NCI-H187 (cell line): ENCODE measurements around the gene MMEL1.
"Not testable (repeated sequence)": the region's sequence is repeated elsewhere in the genome, so short reads cannot be mapped to it uniquely, and the experiment has no call there.

Source experiments
- DNase-seq, 2 experiments: peaks; one replicate each; lab custom pipeline; 2025; lab: John Stamatoyannopoulos, UW

The MMEL1 gene, protein sequence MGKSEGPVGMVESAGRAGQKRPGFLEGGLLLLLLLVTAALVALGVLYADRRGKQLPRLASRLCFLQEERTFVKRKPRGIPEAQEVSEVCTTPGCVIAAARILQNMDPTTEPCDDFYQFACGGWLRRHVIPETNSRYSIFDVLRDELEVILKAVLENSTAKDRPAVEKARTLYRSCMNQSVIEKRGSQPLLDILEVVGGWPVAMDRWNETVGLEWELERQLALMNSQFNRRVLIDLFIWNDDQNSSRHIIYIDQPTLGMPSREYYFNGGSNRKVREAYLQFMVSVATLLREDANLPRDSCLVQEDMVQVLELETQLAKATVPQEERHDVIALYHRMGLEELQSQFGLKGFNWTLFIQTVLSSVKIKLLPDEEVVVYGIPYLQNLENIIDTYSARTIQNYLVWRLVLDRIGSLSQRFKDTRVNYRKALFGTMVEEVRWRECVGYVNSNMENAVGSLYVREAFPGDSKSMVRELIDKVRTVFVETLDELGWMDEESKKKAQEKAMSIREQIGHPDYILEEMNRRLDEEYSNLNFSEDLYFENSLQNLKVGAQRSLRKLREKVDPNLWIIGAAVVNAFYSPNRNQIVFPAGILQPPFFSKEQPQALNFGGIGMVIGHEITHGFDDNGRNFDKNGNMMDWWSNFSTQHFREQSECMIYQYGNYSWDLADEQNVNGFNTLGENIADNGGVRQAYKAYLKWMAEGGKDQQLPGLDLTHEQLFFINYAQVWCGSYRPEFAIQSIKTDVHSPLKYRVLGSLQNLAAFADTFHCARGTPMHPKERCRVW

DNA sequence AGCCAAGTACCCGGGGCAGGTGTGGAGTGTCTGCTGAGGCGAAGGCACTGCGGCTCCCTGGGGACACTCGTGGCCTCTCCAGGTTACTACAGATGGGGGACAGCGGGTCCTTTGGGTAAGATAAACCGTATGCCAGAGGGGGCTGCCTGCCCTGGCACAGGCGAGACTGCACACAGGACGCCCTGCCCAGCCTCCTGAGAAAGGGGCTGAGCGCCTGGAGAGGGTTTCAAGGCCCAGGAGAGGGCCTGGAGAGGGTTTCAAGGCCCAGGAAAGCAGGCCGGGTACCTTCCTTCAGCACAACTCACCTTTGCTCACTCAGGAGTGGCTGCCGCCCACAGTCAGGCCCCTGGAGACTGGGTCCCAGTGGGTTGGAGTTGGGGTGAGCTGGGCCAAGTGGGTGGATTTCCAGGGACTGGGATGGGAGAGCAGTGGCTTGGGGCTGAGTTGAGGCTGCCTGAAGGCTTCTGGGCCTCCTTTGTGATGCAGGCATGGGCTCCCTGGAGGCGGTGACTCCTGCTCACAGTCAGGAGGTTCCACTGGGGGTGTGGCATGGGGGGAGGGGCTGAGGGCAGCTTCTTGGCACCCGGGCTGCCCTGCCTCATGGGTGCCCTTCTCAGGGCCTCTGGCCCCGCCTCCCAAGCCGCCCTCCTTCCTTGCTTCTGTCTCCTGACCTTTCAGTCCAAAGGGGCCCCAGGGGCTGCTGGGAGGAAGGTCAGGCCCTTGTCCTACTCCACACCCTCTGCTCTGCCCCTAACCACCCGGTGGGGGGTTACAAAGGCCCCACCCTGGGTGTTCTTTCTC is at the start of gene MMEL1:
MMEL1 (minus strand) TSS at position 456 of the 801 bp plus-strand sequence. CDS start 3,532 bp downstream, outside the sequence.
- no peak for DNase-seq

DNA sequence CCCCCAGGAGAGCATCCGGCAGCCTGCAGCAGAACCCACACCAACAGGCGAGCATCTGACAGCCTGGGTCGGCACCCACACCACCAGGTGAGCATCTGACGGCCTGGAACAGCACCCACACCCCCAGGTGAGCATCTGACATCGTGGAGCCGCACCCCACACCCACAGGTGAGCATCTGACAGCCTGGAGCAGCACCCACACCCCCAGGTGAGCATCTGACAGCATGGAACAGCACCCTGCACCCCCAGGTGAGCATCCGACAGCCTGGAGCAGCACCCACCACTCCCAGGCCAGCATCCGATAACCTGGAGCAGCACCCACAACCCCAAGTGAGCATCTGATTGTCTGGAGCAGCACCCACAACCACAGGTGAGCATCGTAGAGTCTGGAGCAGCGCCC is 43.9 kb upstream of the MMEL1 start:
- not testable (repeated sequence) for DNase-seq

DNA sequence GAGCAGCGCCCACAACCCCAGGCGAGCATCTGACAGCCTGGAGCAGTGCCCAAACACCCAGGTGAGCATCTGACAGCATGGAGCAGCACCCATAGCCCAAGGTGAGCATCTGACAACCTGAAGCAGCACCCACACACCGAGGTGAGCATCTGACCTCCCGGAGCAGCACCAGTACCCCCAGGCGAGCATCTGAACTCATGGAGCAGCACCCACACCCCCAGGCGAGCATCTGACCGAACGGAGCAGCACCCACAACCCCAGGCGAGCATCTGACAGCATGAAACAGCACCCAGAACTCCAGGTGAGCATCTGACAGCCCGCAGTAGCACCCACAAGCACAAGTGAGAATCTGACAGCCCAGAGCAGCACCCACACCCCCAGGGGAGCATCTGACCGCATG is 38.8 kb upstream of the MMEL1 start:
- not testable (repeated sequence) for DNase-seq

DNA sequence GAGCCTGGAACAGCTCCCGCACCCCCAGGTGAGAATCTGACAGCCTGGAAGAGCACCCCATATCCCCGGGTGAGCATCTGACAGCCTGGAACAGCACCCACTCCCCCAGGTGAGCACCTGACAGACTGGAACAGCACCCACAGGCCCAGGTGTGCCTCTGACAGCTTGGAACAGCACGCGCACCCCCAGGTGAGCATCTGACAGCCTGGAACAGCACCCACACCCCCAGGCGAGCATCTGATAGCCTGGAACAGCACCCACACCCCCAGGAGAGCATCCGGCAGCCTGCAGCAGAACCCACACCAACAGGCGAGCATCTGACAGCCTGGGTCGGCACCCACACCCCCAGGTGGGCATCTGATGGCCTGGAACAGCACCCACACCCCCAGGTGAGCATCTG is 27.0 kb upstream of the MMEL1 start:
- DNase-seq = not testable (repeated sequence)

DNA sequence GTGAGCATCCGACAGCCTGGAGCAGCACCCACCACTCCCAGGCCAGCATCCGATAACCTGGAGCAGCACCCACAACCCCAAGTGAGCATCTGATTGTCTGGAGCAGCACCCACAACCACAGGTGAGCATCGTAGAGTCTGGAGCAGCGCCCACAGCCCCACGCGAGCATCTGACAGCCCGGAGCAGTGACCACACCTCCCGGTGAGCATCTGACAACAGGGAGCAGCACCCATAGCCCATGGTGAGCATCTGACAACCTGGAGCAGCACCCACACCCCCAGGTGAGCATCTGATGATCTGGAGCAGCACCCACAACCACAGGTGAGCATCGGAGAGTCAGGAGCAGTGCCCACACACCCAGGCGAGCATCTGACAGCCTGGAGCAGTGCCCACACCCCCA is 25.1 kb upstream of the MMEL1 start:
- DNase-seq = not testable (repeated sequence)

DNA sequence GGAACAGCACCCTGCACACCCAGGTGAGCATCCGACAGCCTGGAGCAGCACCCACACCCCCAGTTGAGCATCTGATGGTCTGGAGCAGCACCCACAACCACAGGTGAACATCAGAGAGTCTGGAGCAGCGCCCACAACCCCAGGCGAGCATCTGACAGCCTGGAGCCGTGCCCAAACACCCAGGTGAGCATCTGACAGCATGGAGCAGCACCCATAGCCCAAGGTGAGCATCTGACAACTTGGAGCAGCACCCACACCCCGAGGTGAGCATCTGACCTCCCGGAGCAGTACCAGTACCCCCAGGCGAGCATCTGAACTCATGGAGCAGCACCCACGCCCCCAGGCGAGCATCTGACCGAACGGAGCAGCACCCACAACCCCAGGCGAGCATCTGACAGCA is 24.3 kb upstream of the MMEL1 start:
- not testable (repeated sequence) for DNase-seq

DNA sequence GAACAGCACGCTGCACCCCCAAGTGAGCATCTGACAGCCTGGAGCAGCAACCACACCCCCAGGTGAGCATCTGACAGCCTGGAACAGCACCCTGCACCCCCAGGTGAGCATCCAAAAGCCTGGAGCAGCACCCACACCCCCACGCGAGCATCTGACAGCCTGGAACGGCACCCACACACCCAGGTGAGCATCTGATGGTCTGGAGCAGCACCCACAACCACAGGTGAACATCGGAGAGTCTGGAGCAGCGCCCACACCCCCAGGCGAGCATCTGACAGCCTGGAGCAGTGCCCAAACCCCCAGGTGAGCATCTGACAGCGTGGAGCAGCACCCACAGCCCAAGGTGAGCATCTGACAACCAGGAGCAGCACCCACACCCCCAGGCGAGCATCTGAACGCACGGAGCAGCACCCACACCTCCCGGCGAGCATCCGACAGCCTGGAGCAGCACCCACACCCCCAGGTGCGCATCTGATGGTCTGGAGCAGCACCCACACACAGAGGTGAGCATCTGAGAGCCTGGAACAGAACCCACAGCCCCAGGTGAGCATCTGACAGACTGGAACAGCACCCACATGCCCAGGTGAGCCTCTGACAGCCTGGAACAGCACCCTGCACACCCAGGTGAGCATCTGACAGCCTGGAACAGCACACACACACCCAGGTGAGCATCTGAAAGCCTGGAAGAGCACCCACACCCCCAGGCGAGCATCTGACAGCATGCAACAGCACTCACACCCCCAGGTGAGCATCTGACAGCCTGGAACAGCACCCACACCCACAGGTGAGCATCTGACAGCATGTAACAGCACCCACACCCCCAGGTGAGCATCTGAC is 23.0 kb upstream of the MMEL1 start:
- DNase-seq = not testable (repeated sequence)

DNA sequence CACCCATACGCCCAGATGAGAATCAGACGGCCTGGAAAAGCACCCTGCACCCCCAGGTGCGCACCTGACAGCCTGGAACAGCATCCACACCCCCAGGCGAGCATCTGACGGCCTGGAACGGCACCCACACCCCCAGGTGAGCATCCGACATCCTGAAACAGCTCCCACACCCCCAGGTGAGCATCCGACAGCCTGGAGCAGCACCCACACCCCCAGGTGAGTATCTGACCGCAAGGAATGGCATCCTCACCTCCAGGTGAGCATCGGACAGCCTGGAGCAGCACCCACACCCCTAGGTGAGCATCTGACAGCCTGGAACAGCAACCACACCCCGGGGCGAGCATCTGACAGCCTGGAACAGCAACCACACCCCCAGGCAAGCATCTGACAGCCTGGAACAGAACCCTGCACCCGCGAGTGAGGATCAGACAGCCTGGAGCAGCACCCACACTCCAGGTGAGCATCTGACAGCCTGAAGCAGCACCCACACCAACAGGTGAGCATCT is 21.7 kb upstream of the MMEL1 start:
- not testable (repeated sequence) for DNase-seq

DNA sequence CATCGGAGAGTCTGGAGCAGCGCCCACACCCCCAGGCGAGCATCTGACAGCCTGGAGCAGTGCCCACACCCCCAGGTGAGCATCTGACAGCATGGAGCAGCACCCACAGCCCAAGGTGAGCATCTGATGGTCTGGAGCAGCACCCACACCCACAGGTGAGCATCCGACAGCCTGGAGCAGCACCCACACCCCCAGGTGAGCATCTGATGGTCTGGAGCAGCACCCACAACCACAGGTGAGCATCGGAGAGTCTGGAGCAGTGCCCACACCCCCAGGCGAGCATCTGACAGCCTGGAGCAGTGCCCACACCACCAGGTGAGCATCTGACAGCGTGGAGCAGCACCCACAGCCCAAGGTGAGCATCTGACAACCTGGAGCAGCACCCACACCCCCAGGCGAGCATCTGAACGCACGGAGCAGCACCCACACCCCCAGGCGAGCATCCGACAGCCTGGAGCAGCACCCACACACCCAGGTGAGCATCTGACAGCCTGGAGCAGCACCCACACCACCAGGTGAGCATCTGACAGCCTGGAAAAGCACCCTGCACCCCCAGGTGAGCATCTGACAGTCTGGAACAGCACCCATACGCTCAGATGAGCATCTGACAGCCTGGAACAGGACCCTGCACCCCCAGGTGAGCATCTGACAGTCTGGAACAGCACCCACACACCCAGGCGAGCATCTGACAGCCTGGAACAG is 21.1 kb upstream of the MMEL1 start:
- DNase-seq = not testable (repeated sequence)

DNA sequence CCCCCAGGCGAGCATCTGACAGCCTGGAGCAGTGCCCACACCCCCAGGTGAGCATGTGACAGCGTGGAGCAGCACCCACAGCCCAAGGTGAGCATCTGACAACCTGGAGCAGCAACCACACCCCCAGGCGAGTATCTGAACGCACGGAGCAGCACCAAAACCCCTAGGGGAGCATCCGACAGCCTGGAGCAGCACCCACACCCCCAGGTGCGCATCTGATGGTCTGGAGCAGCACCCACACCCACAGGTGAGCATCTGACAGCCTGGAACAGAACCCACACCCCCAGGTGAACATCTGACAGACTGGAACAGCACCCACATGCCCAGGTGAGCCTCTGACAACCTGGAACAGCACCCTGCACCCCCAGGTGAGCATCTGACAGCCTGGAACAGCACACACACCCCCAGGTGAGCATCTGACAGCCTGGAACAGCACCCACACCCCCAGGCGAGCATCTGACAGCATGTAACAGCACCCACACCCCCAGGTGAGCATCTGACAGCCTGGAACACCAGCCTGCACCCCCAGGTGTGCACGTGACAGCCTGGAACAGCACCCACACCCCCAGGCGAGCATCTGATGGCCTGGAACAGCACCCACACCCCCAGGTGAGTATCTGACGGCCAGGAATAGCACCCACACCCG is 20.2 kb upstream of the MMEL1 start:
- not testable (repeated sequence) for DNase-seq

DNA sequence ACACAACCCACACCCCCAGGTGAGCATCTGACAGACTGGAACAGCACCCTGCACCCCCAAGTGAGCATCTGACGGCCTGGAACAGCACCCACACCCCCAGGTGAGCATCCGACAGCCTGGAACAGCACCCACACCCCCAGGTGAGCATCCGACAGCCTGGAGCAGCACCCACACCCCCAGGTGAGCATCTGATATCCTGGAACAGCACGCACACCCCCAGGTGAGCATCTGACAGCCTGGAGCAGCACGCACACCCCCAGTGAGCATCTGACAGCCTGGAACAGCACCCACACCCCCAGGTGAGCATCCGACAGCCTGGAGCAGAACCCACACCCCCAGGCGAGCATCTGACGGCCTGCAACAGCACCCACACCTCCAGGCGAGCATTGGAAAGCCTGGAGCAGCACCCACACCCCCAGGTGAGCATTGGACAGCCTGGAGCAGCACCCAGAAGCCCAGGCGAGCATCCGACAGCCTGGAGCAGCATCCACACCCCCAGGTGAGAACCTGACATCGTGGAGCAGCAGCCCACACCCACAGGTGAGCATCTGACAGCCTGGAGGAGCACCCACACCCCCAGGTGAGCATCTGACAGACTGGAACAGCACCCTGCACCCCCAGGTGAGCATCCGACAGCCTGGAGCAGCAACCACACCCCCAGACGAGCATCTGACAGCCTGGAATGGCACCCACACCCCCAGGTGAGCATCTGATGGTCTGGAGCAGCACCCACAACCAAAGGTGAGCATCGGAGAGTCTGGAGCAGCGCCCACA is 19.5 kb upstream of the MMEL1 start:
- DNase-seq = not testable (repeated sequence)

DNA sequence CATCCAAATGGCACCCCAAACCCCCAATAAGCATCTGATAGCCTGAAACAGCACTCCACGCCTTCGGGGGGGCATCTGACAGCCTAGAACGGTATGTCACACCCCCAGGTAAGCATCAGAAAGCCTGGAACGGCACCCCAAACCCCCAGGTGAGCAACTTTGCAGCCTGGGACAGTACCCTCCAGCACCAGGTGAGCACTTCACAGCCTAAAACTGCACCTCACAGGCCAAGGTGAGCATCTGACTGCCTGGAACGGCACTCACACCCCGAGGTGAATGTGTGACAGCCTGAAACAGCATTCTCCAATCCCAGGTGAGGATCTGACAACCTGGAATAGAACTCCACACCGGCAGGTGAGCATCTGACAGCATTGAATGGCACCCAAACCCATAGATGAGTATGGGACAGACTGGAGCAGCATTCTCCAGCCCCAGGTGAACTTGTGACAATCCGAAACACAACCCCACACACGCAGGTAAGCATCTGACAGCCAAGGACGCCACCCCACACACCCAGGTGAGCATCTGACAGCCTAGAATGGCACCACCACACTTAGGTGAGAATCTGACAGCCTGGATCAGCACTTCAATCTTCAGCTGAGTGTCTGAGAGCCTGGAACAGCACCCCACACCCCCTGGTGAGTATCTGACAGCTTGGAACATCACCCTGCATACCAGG is 18.3 kb upstream of the MMEL1 start:
- no peak for DNase-seq

DNA sequence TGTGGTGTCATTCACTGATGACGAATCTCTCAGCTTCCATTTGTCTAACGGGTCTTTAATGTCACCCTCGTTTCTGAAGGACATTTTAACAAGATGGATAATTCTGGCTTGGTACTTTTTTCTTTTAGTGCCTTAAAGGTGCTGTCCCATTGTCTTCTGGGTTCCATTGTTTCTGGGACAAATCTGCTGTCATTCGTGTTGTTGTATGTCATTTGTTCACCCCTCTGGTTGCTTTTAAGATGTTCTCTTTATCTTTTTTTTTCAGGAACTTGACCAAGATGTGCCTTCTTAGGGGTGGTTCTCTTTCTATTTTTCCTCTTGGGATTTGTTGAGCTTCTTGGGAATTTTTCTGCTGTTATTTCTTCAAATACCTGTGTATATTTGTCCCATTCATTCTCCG is 14.0 kb upstream of the MMEL1 start:
- no peak for DNase-seq

DNA sequence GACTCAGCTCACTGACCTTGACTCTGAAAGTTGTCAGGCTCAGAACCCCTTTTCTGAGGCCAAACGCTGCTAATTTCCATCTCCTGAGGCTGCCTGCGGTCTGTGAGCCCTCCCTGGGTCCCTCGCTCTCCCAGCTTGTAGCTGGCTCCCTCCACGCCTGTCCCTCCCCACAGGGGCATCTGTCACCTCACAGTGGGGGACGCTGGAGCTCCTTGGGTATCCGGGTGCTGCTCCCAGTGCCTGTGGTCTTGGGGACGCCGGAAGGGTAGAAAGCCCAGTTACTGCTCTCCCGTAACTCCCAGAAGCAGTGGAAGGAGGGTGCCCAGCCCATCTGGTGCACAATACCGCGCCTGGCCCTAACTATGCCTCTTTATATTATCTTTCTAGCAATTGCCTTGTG is 13.0 kb upstream of the MMEL1 start:
- DNase-seq = no peak

DNA sequence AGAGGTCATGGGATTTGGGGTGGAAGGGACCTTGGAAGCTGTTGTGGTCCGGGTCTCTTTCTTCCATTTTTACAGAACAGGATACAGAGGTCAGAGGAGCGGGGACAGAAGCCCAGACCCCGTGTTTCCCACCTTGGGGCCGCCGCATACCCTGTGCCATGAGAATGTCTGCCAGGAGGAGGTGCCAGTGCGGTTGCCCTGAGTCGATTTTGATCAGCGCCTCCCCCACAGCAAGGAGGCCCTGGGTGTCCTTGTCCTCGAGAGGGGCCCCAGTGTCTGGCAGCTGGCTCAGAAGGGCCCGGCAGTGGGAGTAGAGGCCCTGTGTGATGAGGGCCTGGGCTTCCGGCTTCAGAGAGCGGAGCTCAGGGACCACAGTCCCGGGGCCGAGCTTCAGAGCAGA is 12.3 kb upstream of the MMEL1 start:
- DNase-seq = no peak

DNA sequence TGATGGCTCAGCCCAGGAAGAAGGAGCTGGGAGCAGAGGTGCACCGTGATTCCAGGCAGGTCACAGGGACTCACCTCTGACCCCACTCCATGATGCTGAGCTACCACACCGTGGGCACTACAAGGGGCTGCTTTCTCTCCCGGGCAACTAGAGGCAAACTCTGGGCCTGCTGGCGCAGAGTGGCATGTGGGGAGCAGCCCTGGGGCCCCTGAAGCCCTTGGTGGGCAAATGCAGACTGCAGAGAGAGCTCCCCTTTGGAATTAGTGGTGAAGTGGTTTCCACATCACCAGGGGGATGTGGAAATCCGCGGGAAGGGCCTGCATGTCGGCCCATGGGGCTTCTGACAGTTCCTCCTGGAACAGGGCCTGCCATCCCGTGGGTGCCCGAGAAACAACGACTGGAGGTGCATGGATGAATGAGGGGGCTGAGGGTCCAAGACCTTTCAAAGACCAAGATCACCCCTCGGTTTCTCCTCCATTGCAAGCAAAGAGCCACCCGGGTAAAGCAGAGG is 11.8 kb upstream of the MMEL1 start:
- no peak for DNase-seq

DNA sequence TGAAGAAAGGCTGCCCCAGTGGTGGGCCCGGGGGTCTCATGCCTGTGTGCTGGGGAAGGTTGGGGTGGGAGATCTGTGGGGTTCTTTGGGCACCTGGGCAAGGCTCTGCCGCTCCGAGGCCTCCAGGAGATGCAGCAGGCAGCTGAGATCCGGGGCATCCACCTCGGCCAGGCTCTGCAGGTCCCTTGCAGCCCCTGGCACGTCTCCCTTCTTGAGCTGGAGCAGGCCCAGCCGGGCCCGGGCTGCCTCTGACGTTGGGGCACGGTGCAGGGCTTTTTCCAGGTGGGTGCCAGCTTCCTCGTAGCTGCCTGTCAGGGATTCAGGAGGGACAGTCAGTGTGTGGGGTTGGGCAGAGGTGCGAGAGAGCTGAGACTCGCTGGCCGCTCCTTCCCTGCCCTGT is 11.4 kb upstream of the MMEL1 start:
- DNase-seq = no peak

DNA sequence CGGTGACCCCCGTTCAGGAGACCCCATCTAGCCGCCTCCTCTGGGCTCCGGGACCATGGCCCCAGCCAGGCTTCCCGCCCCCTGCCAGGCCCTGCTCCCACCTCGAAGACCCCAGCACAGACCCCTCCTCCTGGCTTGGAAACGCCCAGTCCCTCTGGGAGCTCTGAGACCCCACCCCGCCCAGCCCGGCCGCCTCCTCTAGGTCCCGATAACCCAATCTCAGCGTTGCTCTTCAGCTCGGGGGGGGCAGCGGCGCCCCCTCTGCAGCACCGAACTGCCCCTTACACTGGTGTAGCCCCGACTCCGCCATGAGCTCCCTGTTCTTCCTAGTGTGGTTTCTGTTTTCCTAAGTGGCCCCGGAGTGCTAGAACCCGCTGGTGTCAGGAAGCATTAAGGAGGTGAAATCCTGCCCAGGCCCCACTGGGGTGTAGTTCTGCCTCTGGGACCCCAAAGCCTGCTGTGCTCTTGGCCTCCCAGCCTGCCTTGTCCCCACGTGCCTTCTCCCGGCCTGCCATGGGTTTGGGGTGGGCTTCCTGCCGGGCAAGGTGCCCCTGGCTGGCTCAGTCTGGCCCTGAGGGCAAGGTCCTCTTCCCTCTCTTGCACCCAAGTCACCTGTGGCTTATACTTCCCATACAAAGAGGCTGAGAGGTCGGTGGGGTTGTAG is 10.7 kb upstream of the MMEL1 start:
- no peak for DNase-seq
